Effector memory CD4-positive, alpha-beta T cell (primary cell): ENCODE data around the gene NUCKS1.

Source experiments
- DNase-seq, 3 donors: peaks; one replicate each; pipeline ENCODE4 v3.0.0-alpha.2; 2020
- H3K27ac ChIP-seq: 2 replicates; pipeline ENCODE4 v1.7.0; 2013; ENCODE audit warnings: mild to moderate bottlenecking, low read length, moderate library complexity; ENCODE audit not compliant: insufficient read depth, poor library complexity, severe bottlenecking
- H3K27me3 ChIP-seq: replicated peaks from 2 replicates; pipeline ENCODE4 v1.7.0; 2013; ENCODE audit warnings: mild to moderate bottlenecking, low read length; ENCODE audit not compliant: insufficient read depth, control insufficient read depth, poor library complexity, severe bottlenecking
- H3K36me3 ChIP-seq: 2 replicates; pipeline ENCODE4 v1.7.0; 2013; ENCODE audit warnings: mild to moderate bottlenecking, low read length, moderate library complexity; ENCODE audit not compliant: control insufficient read depth, insufficient read depth
- H3K4me1 ChIP-seq: 2 replicates; pipeline ENCODE4 v1.7.0; 2013; ENCODE audit warnings: low read length, mild to moderate bottlenecking; ENCODE audit not compliant: control insufficient read depth, insufficient read depth, poor library complexity, severe bottlenecking
- H3K4me3 ChIP-seq: 2 replicates; pipeline ENCODE4 v1.7.0; 2013; ENCODE audit warnings: low read length, low read depth, mild to moderate bottlenecking; ENCODE audit not compliant: insufficient read depth, poor library complexity, severe bottlenecking
- H3K9me3 ChIP-seq: 2 replicates; pipeline ENCODE4 v1.7.0; 2013; ENCODE audit warnings: mild to moderate bottlenecking, low read length, moderate library complexity; ENCODE audit not compliant: control insufficient read depth

Gene NUCKS1

DNA sequence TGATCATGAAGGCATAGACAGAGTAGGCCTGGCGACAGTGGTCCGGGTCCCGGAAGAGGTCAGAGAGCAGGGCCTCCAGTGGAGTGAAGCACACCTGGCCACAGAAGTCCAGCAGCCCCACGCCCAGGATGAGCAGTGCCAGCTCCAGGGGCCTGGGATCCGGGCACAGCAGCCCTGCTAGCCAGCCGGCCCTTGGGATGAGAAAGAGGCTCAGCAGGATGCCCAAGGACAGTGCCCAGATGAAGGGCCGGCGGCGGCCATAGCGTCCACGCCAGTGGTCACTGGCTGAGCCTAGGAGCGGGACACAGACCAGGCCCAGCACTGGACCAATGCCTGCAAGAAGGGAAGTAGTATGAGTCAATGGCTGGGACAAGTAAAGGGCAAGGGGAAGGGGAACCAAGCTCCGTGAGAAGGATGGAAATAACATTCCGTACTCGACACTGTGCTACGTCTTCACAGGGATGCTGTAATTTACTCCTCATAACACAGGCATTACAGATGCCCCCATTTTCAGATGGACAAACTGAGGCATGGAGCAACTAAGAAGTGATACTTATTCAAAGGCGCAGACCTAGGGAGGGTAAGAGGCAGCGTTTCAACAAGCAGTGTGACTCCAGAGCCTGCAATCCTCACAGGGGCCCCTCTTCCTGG, 86.6 kb downstream of the NUCKS1 start:
- Histone ChIP-seq H3K4me1 (no peaks in the 10 kb centered on the region), H3K36me3 (no peaks in the 10 kb centered on the region), H3K27ac (no peak overlapping the region), H3K27me3 (peaks cover under 1% of the 10 kb centered on the region), H3K4me3 (no peak overlapping the region), H3K9me3 (no peaks in the 10 kb centered on the region)
- DNase-seq: no peak
